Left lung (tissue), 10 donors: ENCODE data around the gene PRKAA1. TPM values are rescaled to one million over a fixed set of nuclear protein-coding genes. Genes with fewer than 3 reads are reported as not detected.

Experiments
- ATAC-seq: fragments of 200-7000 bp; cut with Tn5 transposase; one replicate; pipeline ENCODE4 v1.9.1; 2020; ENCODE audit warnings: moderate library complexity
- DNase-seq, 4 donors: peaks; one replicate each; pipeline ENCODE4 v3.0.0-alpha.2; 2013 to 2020
- H3K27ac ChIP-seq, 2 donors: fragments of 200-600 bp; sonication (generic) in 1 of 2; one replicate each; pipeline versions ENCODE4 v1.5.0 to v1.8.0; 2020 to 2021
- H3K27me3 ChIP-seq, 2 donors: fragments of 200-600 bp; sonication (generic) in 1 of 2; one replicate each; pipeline versions ENCODE4 v1.5.0 to v1.8.0; 2020 to 2021
- H3K36me3 ChIP-seq, 2 donors: fragments of 200-600 bp; sonication (generic) in 1 of 2; one replicate each; pipeline versions ENCODE4 v1.5.0 to v1.8.0; 2020 to 2021
- H3K4me1 ChIP-seq, 2 donors: fragments of 200-600 bp; one replicate each; pipeline ENCODE4 v1.8.0; 2021
- H3K4me3 ChIP-seq, 2 donors: fragments of 200-600 bp; sonication (generic) in 1 of 2; one replicate each; pipeline versions ENCODE4 v1.5.0 to v1.8.0; 2020 to 2021; ENCODE audit warnings: mild to moderate bottlenecking in 1 of 2
- H3K9me3 ChIP-seq, 2 donors: fragments of 200-600 bp; sonication (generic) in 1 of 2; one replicate each; pipeline versions ENCODE4 v1.5.0 to v1.8.0; 2020 to 2021
- intact Hi-C, 2 donors: fragments of 100-400 bp; cut with DNase I; formaldehyde crosslinking; loops; one replicate each; pipeline versions ENCODE4 v1.11.2 to v1.14.2; 2022
- polyA plus RNA-seq, 6 donors: library from polyadenylated mRNA; unstranded; fragments of 120-200 nt; gene quantifications; one replicate each; pipeline ENCODE4 v1.2.1, GENCODE V29; 2013; ENCODE audit not compliant: insufficient read length in 6 of 6
- total RNA-seq, 2 donors: library from RNA; stranded (reverse); fragmentation: NEBNext Ultra II Directional; extraction: Animal tissue kit (Norgen Biotek cat#: 25700); gene quantifications; one replicate each; pipeline ENCODE4 v1.2.1, GENCODE V29; 2021
- TF ChIP-seq, protein P1 (sequence below), 2 donors: fragments of 200-600 bp; sonication (generic) in 1 of 2; IDR thresholded peaks; one replicate each; pipeline versions ENCODE4 v1.5.0 to v1.8.0; 2021; ENCODE audit warnings: antibody characterized with exemption in 2 of 2
- donor health status: DM: no; HTN: yes; CAD: no.
- donor health status: DM: no; HTN: no; CAD: no.

The PRKAA1 gene
- total and polyA plus RNA-seq, 8 donors = 71.2 to 85.7 (median 78.4) TPM

DNA sequence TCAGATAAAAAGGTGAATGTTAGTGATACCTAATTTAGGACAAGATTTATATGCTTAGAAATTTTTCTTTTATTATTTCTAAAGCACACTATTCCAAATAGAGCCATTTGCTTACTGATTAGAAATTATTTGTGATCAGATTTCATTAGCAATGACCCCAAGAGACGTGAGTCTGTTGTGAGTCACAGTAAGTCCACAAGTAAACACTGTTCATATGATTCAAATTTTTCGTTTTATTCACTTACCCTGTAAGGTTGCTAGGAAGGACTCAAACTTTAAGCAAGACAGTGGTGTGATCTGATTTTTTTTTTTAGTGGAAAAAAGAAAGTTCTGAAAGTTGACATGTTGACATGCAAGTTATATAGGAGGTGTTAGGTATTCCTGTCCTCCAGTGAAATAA is 44.2 kb upstream of the PRKAA1 start:
- peak overlapping the region; percentile 91 to 95 for H3K27ac ChIP-seq
- H3K4me1 ChIP-seq = peaks cover 6 to 47% of the 10 kb centered on the region in 2 donors
- H3K4me3 ChIP-seq = peak overlapping the region; percentile 18 to 47
- H3K27me3 ChIP-seq = no peaks in the 10 kb centered on the region
- DNase-seq (no peak), ATAC-seq (peak; percentile 67)
- intact Hi-C loops = no loop called here
- H3K36me3 ChIP-seq = peaks cover 0 to 28% of the 10 kb centered on the region in 2 donors
- H3K9me3 ChIP-seq = no peaks in the 10 kb centered on the region
- TF ChIP-seq, protein P1, sequence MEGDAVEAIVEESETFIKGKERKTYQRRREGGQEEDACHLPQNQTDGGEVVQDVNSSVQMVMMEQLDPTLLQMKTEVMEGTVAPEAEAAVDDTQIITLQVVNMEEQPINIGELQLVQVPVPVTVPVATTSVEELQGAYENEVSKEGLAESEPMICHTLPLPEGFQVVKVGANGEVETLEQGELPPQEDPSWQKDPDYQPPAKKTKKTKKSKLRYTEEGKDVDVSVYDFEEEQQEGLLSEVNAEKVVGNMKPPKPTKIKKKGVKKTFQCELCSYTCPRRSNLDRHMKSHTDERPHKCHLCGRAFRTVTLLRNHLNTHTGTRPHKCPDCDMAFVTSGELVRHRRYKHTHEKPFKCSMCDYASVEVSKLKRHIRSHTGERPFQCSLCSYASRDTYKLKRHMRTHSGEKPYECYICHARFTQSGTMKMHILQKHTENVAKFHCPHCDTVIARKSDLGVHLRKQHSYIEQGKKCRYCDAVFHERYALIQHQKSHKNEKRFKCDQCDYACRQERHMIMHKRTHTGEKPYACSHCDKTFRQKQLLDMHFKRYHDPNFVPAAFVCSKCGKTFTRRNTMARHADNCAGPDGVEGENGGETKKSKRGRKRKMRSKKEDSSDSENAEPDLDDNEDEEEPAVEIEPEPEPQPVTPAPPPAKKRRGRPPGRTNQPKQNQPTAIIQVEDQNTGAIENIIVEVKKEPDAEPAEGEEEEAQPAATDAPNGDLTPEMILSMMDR (IDR thresholded peaks at IDR 0.05) = no peak

DNA sequence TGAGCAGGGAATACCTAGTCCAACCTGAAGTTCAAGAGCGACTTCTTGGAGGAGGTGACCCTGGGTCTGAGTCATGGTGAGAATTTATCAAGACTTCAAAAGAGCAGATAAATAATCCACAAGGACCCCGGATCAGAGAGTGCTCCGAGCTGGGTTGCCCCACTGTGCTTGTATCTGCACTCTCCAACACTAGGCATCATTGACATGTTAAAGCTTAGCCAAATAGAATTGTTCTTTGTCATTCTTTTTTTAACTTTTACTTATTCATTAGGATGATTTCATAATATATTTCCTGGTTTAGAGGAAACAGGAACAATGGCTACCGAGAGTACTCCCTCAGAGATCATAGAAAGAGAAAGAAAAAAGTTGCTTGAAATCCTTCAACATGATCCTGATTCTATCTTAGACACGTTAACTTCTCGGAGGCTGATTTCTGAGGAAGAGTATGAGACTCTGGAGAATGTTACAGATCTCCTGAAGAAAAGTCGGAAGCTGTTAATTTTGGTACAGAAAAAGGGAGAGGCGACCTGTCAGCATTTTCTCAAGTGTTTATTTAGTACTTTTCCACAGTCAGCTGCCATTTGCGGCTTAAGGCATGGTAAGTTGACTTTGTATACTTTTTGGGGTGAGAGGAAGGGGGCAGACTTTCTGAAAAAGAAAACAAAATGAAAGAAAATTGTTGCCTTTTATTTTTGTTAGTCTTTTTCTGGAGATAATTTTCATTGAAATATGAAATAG is 43.1 kb upstream of the PRKAA1 start, which contains the start of gene CARD6:
Gene CARD6 (plus strand): TSS at position 300 of the 738 bp plus-strand sequence. CDS start 16 bp downstream, at position 316.
- TF ChIP-seq, protein P1 (IDR thresholded peaks at IDR 0.05) = no peak
- ATAC-seq (peak; percentile 86), DNase-seq (peak in 2 of 4 donors; percentile 26 to 45)
- Histone ChIP-seq H3K9me3 (no peaks in the 10 kb centered on the region), H3K4me3 (peak within 1 kb of the TSS; percentile 18 to 47), H3K36me3 (peaks cover 0 to 22% of the 10 kb centered on the region in 2 donors), H3K27ac (peak within 1 kb of the TSS; percentile 91 to 95), H3K27me3 (no peaks in the 10 kb centered on the region), H3K4me1 (peaks cover 6 to 49% of the 10 kb centered on the region in 2 donors)
- intact Hi-C loops = no loop called here

DNA sequence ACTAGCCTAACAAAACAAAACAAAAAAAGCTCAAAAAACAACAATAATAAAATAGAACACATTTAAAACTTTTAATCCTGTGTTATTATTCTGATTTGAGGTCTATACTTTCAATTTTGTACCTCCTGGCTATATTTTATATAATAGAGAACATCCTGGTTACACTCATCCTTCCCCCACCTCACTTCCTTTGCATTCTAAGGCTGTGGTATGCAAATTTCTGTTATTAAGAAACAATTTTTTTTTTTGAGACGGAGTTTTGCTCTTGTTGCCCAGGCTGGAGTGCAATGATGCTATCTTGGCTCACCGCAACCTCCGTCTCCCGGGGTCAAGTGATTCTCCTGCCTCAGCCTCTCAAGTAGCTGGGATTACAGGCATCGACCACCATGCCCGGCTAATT is 39.9 kb upstream of the PRKAA1 start:
- DNase-seq = no peak
- ATAC-seq = no peak
- Histone ChIP-seq H3K9me3 (no peaks in the 10 kb centered on the region), H3K4me1 (peaks cover 14 to 45% of the 10 kb centered on the region in 2 donors), H3K27ac (peak overlapping the region in 1 of 2 donors; percentile 55), H3K36me3 (peaks cover 0 to 9% of the 10 kb centered on the region in 2 donors), H3K27me3 (no peaks in the 10 kb centered on the region), H3K4me3 (no peak overlapping the region)
- intact Hi-C loops = no loop called here
- TF ChIP-seq, protein P1 (IDR thresholded peaks at IDR 0.05) = no peak

DNA sequence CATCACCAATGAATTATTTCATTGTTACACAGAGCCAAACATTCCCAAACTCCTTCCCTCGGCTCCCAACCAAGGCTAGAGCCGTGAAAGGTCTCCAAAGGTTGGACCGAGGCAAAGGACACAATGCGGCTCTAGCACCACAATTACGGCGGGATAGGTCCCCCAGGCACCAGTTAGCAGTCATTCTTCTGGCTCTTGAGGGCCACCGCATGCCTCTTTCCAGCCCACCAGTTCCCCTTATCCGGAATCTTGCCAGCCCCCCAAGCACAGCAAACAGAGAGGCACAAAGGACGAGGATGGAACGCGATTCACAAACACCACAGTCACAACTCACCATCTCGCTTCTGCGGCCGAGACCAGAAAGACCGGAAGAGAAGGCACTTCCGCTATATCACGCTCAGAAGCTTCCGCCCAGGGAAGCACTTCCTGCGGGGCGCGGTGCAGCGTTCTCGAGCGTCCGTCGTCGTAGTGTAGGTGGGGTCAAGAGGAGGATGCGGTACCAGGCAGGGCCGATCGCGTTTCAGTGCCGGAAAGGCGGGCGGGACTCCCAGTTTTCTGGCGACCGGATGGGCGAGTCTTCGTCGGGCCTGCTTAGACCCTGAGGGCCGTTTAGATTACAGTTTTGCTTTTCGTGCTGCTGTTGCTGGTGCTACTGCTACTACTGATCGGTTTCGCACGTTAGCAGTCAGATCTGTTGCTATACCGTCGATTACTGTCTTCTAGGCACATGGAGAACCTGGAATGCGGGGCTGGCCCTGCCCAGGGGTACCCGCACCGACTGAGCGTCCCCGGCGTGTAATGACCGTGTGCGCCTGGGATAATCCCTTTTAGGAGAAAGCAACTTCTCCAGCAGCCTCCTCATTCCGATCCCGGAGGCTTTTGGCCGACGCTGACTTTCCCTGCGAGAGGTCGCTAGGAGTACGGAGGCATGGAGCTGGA is 36.9 kb upstream of the PRKAA1 start, which contains the start of gene RPL37:
Gene RPL37 (minus strand): TSS at position 374 of the 939 bp plus-strand sequence. CDS start 37 bp downstream, at position 337.
- peak; percentile 99 for ATAC-seq
- peak; percentile 94 to 98 (median 96) for DNase-seq
- Histone ChIP-seq H3K4me3 (peak within 1 kb of the TSS; percentile 80 to 86), H3K27me3 (no peaks in the 10 kb centered on the region), H3K9me3 (no peaks in the 10 kb centered on the region), H3K36me3 (peaks cover 3 to 39% of the 10 kb centered on the region in 2 donors), H3K27ac (peak within 1 kb of the TSS; percentile 99), H3K4me1 (peaks cover 23 to 40% of the 10 kb centered on the region in 2 donors)
- TF ChIP-seq, protein P1 (IDR thresholded peaks at IDR 0.05) = no peak
- intact Hi-C loops = no loop called here
